Measurements from ENCODE around the gene TIMM13.

Gene TIMM13

DNA sequence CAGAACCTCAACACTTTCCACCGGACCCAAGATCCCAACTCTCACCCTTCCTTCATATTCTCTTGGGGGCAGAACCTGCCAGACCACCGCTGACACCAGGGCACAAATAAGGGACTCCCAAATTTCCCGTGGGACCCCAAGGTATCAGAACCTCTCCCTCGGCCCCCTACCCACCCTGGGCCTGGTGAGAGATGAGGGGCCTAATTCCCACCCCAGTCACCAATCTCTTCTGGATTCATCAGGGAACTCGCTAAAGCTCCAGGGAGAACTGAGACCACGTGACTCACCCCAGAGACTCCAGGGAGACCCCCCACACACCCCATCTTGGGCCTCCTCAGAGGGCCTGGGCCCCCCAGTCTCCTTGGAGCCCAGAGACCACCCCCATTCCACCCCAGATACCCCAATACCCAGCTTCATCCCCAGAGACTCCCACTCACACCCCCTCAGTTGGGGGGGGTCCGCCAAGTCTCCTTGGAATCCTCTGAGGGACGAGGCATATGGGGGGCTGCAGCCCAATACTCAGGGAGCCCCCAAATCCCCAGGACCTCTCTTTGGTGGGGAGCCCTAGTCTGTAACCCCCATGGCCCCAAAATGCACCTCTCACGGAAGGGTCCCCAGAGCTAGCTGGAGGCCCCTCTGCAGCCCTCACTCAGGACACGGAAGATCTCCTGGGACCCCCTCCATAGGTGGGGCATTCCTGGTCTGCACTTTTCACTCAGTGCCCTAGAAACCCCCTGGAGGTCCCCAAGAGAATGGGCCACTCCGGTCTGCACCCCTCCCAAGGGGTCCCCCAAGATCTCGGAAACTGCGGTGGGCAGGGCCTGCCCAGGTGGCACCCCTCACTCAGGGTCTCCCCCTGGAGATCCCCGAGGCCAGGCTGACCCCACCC is 27.8 kb upstream of the TIMM13 start:
- DNase-seq, result no peak

GRCh38 chr19:2454199-2454961 is 27.0 kb upstream of the TIMM13 start:
- DNase-seq, result no peak

- no peak for DNase-seq
Observed at GRCh38 chr19:2453431-2454025, 26.1 kb upstream of the TIMM13 start.

GRCh38 chr19:2451741-2452140 is 24.4 kb upstream of the TIMM13 start:
- DNase-seq, result no peak

- no peak for DNase-seq
Observed at GRCh38 chr19:2451138-2451537, 23.8 kb upstream of the TIMM13 start.

DNA sequence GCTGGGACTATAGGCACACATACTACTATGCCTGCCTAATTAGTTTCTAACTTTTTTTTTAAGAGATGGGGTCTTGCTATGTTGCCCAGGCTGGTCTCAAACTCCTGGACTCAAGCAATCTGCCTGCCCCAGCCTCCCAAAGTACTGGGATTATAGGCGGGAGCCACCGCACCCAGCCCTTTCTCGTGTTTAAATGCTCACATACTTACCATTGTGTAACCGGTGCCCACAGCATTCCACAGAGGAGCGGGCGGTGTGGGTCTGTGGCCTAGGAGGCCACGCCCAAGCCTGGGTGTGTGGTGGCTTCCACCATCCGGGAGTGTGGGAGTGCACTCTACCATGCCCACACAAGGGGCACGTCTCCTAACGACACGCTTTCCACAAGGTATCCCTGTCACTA is 21.6 kb upstream of the TIMM13 start:
- DNase-seq, result no peak

DNA sequence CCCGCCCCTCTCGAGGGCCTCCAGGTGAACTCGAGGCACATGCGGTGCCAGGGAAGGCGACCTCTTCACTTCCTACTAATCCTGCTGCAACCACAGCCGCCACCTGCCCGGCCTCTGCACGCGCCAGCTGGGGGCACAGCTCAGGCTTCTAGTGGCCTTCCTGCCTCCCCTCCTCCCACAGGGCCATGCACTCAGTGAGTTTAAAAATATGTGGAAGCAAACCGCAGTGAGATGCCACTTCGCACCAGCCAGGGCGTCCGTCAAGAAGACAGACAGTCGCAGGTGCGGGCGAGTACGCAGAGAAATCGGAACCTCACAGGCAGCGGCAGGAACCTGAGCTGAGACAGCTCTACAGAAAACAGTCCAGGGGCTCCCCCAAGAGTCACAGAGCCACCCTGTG is 19.0 kb upstream of the TIMM13 start:
- no peak for DNase-seq

DNA sequence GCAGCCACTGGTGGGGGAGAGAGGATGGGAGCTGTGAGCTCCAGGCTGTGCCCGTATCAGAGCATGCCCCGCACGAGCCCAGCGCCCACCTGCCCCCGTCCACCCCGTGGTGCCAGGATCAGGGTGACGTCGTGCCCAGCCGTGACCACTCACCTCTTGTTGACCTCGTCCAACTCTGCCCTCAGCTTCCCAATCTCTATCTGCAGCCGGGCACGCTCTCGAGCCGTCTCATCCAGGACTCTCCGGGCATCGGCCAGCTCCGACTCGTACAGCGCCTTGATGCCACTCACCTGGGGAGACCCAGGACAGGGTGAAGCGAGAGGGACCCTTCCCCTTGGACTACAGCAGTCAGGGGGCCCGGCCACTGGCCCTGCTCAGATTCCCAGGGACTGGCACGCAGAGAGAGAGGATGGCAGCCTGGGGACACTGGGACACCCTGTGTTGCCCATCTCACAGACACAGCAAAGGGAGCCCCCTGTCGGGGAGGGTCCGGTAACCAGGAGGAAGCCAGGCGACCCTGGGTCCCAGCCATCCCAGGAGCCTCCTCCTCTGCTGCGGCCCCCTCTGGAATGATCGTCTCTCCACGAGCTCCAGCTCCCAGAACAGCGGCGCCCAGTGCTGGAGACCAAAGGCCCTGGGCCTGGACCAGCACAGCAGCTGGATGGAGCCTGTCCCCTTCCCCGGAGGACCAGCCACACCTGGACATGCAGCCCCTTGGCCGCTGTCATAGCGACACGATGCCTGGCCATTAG is 17.0 kb upstream of the TIMM13 start:
- no peak for DNase-seq

GRCh38 chr19:2443785-2444182 is 16.4 kb upstream of the TIMM13 start:
- DNase-seq, result no peak

GRCh38 chr19:2443116-2443784 is 15.9 kb upstream of the TIMM13 start:
- no peak for DNase-seq

GRCh38 chr19:2441096-2441752 is 13.8 kb upstream of the TIMM13 start:
- DNase-seq, result no peak

- no peak for DNase-seq
Observed at GRCh38 chr19:2440515-2440914, 13.1 kb upstream of the TIMM13 start.

DNA sequence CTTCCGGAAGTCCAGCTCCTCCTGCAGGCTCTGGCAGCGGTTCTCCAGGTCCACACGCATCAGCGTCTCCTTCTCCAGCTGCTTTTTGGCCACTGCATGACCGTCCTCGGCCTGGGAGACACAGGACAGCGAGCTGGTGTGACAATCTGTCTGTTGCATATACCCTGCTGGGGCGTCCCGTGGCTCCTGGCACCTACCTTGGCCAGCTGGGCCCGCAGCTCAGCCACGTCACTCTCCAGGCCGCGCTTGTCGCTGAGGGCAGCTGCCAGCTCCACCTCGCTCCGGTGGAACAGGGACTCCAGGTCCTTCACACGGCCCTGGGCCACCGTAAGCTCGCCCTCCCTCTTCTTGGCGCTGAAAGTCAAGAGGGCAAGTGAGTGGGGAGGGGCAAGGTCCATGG is 10.8 kb upstream of the TIMM13 start:
- no peak for DNase-seq

- DNase-seq, result no peak
Observed at GRCh38 chr19:2436926-2437325, 9.5 kb upstream of the TIMM13 start.

DNA sequence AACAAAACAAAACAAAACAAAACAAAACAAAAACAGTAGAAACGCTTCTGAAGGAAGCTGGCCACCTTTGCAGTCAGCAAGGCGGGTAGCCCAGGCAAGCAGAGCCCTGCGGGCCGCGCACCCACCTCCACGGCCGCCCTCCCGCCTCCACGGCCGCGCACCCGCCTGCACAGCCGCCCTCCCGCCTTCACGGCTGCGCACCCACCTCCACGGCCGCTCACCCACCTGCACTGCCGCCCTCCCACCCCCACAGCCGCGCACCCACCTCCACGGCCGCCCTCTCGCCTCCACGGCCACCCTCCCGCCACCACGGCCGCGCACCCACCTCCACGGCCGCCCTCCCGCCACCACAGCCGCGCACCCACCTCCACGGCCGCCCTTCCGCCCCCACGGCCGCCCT is 9.0 kb upstream of the TIMM13 start:
- DNase-seq, result no peak

DNA sequence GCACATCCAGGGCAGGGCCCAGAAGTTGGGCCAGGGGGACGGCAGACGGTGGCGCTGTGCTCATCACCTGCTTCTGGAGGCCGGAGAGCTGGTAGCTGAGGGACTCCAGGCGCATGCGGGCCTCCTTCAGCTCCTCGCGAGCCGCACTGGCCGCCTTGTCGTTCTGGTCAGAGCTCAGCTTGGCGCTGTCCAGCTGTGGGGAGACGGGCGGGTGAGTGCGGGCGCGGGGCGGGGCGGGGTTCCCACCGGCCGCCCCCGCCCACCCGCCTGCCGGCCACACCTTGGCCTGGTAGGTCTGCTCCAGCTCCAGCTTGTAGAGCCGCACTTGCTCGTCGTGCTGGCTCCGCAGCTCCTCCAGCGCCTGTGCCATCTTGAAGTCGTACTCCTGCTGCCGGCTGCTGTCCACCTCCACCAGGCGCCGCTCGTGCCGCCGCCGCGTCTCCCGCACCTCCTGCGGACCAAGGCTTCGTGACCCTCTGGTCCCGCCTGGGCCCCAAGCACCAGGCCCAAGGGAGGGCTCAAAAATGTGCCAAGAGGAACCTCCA is 7.4 kb upstream of the TIMM13 start:
- no peak for DNase-seq

- no peak for DNase-seq
Observed at GRCh38 chr19:2434267-2434666, 6.9 kb upstream of the TIMM13 start.

DNA sequence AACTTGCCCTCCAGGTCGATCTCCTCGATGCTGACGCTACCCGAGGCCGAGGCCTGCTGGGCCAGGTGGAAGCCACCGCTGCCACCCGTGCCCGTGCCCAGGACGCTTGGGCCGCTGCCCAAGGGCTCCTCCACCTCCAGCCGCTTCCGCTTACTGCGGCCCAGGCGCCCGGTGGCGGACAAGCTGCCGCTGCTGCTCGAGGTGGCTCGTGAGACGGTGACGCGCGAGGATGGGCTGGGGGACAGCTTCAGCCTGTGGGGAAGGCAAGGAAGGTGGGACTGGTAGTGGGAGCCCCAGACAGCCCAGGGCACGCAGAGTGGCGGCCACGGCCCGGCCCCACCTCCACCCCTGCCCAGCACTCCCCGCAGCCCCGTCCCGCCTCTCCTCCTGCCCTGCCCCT is 6.5 kb upstream of the TIMM13 start:
- DNase-seq, result no peak

DNA sequence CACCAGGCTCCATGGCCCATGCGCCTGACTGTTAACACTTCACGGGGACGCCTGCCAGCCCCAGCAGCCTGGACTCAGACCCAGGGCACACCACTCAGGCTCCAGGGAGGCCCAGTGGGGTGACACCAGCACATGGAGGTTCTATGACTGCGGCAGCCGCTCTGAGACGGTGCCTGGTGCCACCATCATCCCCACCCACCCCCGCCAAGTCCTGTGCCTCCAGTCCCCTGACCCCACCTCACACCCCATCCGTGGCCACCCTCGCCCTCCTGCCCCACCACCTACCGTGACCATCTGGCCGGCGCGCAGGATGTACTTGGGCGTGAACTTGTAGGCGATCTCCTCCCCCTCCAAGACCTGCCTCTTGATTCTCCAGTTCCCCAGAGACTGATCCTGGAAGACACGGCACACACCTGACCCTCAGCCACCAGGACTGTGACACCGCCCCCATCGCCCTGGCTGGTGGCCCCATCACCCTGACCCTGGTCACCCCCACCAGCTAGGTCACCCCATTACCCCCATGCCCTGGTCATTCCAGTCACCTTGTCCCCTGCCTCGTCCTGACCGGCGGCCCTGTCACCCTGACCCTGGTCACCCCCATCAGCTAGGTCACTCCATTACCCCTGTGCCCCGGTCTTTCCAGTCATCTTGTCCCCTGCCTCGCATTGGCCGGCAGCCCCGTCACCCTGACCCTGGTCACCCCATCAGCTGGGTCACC is 4.9 kb upstream of the TIMM13 start:
- DNase-seq, result no peak

DNA sequence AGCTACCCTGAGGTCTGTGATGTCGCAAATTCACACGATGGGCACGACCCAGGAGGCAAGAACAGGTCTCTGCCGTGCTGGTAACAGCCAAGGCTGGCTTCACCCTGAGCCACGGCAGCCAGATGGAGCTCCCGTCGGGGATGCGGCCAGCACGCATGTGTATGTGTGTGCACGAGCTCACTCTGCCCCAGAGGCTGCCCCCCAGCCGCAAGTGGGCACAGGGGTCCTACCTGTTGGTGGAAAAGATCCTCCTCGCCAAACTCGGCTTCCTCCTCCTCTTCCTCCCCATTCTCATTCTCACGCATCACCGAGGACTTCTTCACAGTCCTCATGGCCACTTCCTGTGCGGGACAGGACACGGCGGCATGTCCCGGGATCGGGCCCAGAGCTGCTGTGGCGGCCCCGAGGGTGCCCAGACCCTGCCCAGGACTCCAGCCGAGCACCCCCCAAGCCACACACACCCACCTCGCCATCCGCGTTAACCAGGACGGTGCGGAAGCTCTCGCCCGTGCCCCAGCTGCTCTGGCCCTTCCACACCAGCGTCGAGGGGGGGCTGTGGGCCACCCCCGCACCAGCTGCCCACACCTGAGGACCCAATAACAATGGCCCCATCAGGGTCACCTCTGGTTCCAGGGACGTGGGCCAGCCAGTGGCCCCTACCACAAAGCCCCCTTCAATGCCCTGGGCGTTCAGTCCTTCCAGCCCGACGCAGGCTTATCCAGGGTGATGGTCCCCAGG is 4.1 kb upstream of the TIMM13 start:
- no peak for DNase-seq
